Brain microvascular endothelial cell (primary cell): Measurements from ENCODE around the gene SOWAHC.
"Not testable (repeated sequence)": the region's sequence is repeated elsewhere in the genome, so short reads cannot be mapped to it uniquely, and the experiment has no call there.

Experiments used
- DNase-seq: peaks from one replicate; pipeline ENCODE4 v3.0.0-alpha.2; 2020
- H3K27ac ChIP-seq: fragments of 250-450 bp; sonication (Bioruptor Pico); 2 replicates; pipeline ENCODE4 v1.5.1; 2020; ENCODE audit warnings: mild to moderate bottlenecking, moderate library complexity
- H3K27me3 ChIP-seq: fragments of 250-450 bp; sonication (Bioruptor Pico); replicated peaks from 2 replicates; pipeline ENCODE4 v1.5.1; 2020; ENCODE audit warnings: mild to moderate bottlenecking
- H3K36me3 ChIP-seq: fragments of 250-450 bp; sonication (Bioruptor Pico); replicated peaks from 2 replicates; pipeline ENCODE4 v1.5.1; 2020; ENCODE audit warnings: mild to moderate bottlenecking
- H3K4me3 ChIP-seq: 2 replicates; pipeline ENCODE4 v1.5.1; 2011; ENCODE audit warnings: low read depth, mild to moderate bottlenecking, control low read depth, low read length, moderate library complexity
- in situ Hi-C: cut with HindIII; loops from 2 replicates; pipeline ENCODE4 v1.10.0; 2017; ENCODE audit warnings: low sequenced_read_pairs, low pct_ligation_motif_present
- TF ChIP-seq, protein P1 (sequence below): IDR thresholded peaks from 2 replicates; pipeline ENCODE4 v1.5.1; 2011; ENCODE audit warnings: low read depth, mild to moderate bottlenecking, moderate library complexity, low read length, control low read depth, inconsistent platforms; ENCODE audit errors: missing control alignments

Gene SOWAHC

DNA sequence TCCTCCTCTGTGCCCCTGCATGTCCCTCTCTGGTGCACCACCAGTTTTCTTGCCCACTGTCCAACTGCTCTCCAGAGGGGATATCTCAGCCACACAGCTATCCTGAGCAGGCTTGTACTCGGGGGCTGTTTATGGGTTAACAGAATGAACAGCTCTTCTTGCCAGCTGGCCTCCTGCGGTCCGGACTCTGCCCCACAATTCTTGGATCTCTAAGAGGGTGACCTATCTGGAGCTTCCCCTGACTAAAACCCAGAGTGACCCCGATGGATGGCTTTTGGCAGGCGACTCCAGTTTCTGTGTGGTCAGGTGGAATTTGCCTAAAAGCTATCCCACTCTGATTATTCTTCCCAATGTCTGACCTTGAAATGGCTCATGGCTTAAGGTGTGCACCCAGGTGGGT lies 9.1 kb downstream of the SOWAHC start:
- in situ Hi-C loops, result no loop called here
- Histone ChIP-seq H3K27ac (no peak overlapping the region), H3K4me3 (no peak overlapping the region), H3K27me3 (no peaks in the 10 kb centered on the region), H3K36me3 (no peaks in the 10 kb centered on the region)
- TF ChIP-seq, protein P1, sequence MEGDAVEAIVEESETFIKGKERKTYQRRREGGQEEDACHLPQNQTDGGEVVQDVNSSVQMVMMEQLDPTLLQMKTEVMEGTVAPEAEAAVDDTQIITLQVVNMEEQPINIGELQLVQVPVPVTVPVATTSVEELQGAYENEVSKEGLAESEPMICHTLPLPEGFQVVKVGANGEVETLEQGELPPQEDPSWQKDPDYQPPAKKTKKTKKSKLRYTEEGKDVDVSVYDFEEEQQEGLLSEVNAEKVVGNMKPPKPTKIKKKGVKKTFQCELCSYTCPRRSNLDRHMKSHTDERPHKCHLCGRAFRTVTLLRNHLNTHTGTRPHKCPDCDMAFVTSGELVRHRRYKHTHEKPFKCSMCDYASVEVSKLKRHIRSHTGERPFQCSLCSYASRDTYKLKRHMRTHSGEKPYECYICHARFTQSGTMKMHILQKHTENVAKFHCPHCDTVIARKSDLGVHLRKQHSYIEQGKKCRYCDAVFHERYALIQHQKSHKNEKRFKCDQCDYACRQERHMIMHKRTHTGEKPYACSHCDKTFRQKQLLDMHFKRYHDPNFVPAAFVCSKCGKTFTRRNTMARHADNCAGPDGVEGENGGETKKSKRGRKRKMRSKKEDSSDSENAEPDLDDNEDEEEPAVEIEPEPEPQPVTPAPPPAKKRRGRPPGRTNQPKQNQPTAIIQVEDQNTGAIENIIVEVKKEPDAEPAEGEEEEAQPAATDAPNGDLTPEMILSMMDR, result no peak
- DNase-seq, result no peak

DNA sequence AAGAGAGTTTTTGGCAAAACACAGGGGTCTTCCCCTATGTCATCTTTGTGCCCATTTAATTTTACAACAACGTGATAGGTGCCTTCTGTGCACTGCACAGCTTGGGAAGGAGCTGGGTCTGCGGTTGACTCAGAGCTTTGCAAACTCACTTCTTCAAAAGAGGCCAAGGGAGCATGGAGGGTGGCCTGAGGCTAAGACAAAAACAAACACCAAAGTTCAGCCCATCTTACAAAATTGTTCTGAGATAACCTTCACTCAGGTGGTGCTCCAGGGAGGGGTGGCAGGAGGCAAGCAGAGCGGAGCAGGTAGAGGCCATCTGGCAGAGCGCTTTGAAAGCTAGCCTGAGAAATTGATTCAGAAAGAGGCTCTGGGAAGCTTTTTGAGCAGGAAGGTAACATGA lies 9.8 kb downstream of the SOWAHC start:
- in situ Hi-C loops, result no loop called here
- Histone ChIP-seq H3K27me3 (no peaks in the 10 kb centered on the region), H3K27ac (no peak overlapping the region), H3K4me3 (no peak overlapping the region), H3K36me3 (no peaks in the 10 kb centered on the region)
- DNase-seq, result no peak
- TF ChIP-seq, protein P1, result no peak

DNA sequence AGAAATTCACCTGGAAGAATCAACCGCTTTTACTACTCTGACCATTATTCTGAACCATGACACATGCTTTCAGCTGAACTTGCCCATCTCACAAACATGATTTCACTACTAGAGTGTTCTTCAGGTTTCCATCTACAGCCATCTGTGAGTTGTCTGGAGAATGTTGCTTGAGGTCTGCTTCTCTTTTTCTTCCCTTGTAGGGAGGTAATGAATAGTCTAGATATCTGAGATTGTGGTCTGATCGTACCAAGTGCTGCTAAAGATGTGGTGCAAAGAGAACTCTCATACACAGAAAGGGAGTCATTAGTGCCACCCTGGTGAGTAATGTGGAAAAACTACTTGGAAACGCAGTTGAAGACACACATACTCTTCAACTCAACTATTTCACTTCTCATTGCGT lies 10.2 kb downstream of the SOWAHC start:
- DNase-seq, result no peak
- Histone ChIP-seq H3K4me3 (no peak overlapping the region), H3K27ac (no peak overlapping the region), H3K27me3 (no peaks in the 10 kb centered on the region), H3K36me3 (no peaks in the 10 kb centered on the region)
- TF ChIP-seq, protein P1, result no peak
- in situ Hi-C loops, result no loop called here

DNA sequence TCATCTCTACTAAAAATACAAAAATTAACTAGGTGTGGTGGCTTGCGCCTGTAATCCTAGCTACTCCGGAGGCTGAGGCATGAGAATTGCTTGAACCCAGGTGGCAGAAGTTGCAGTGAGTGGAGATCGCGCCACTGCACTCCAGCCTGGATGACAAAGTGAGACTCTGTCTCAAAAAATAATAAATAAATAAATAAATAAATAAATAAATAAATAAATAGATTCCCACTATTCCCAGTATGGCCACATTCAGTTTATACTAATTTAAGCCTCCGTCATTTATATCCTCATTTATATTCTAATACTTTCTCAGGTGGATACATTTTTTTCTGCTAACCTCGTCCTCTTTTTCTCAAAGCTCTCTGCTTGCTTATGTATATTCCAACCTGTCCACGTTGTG lies 14.2 kb downstream of the SOWAHC start:
- H3K4me3 ChIP-seq, H3K36me3 ChIP-seq, H3K27me3 ChIP-seq, in situ Hi-C loops, DNase-seq, H3K27ac ChIP-seq: not testable (repeated sequence)

DNA sequence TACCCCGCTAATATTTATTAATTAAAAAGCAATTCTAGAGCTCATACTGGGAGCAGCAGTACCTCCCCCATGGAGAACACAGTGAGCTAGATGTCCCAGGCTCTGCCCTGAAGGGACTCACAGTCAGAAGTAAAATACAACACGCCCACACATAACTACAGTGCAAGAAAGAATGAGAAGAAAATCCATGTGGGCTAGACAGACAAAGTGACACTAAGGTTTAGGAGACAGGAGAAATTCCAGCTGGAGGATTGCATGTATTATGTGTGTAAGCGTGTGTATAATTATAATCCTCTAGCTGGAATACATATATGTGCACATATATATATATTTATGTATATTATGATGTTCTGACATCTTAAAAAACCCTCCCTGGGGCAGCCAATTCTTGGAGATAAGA lies 15.7 kb downstream of the SOWAHC start:
- Histone ChIP-seq H3K27me3 (no peaks in the 10 kb centered on the region), H3K27ac (no peak overlapping the region), H3K36me3 (no peaks in the 10 kb centered on the region), H3K4me3 (no peak overlapping the region)
- in situ Hi-C loops, result no loop called here
- TF ChIP-seq, protein P1, result no peak
- no peak for DNase-seq

DNA sequence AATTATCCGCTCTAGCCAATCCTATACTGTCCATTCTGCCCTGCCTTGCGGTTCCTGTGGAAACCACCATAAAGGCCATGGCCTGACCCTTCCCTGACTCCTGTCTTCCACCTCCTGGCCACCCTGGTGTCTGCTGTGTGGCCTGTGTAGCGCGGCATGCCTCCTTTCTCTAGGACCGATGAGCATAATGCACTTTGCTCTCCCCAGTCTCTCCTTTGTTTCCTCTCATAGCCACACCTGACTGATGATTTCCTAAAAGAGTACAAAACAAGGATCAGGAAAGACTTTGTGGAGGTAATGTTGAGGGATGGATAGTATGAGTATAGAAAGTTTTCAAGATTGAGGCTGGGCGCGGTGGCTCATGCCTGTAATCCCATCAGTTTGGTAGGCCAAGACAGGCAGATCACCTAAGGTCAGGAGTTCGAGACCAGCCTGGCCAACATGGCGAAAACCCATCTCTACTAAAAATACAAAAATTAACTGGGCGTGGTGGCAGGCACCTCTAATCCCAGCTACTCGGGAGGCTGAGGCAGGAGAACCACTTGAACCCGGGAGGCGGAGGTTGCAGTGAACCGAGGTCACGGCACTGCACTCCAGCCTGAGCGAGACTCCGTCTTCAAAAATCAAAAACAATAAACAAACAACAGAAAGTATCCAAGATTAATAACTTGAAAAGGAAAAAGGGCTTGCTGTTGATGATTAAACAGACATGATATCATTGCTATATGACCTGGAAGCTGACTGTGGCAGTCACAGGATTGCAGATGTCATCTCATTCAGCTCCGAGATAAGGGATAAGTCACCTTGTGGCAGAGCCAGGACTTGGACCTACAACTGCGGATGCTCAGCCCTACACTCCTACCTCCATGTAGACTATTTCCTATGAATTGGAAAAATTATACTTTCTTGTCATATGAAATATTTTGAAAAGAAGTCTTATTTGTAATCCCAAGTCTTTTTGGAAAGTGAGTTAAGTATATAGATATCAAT lies 16.6 kb downstream of the SOWAHC start:
- no peaks in the 10 kb centered on the region for H3K27me3 ChIP-seq
- TF ChIP-seq, protein P1, result no peak
- DNase-seq, result no peak
- H3K36me3 ChIP-seq, result no peaks in the 10 kb centered on the region
- no peak overlapping the region for H3K4me3 ChIP-seq
- H3K27ac ChIP-seq, result no peak overlapping the region
- in situ Hi-C loops, result no loop called here
